Pulmonary artery endothelial cell (primary cell): ENCODE measurements around the gene RRP9. TPM values are rescaled to one million over a fixed set of nuclear protein-coding genes. Genes with fewer than 3 reads are reported as not detected.
"Not testable (repeated sequence)": the region's sequence is repeated elsewhere in the genome, so short reads cannot be mapped to it uniquely, and the experiment has no call there.

Experiments
- DNase-seq: peaks from one replicate; pipeline ENCODE4 v3.0.0-alpha.2; 2011; ENCODE audit warnings: low read depth, low spot score
- total RNA-seq: library from RNA; depleted of rRNA; stranded (reverse); fragments of >200 nt; gene quantifications from 2 replicates; pipeline ENCODE4 v1.2.3, GENCODE V29; 2014

The RRP9 gene
- total RNA-seq, 1 donor from 2014 or later, result 33.2 TPM

- DNase-seq, result no peak
These were observed 25.3 kb downstream of the RRP9 start for GRCh38 chr3:51916418-51916817.

DNA sequence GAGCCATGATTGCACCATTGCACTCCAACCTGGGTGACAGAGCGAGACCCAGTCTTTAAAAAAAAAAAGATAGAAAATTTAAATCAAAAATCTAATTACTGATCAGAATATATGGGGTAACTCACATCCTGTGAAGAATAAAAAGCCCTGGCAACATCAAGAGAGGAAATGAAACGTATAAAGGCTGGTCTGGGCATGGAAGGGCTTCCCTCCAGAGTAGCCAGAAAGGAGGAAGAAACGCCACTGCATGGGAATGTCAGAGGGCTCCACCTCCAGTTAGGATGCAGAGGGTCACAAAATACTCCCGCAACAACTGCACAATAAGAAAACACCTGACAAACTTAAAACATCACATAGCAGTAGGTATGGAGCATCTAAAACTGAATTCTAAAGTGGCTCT lies 33.7 kb downstream of the RRP9 start:
- DNase-seq, result no peak

- no peak for DNase-seq
These were observed 37.5 kb downstream of the RRP9 start for GRCh38 chr3:51904034-51904823.

GRCh38 chr3:51902361-51902760 lies 39.3 kb downstream of the RRP9 start:
- DNase-seq, result not testable (repeated sequence)

GRCh38 chr3:51900043-51900442 lies 41.7 kb downstream of the RRP9 start:
- DNase-seq, result not testable (repeated sequence)

GRCh38 chr3:51897391-51897790 lies 44.3 kb downstream of the RRP9 start:
- no peak for DNase-seq

- DNase-seq, result no peak
These were observed 44.9 kb downstream of the RRP9 start for GRCh38 chr3:51896607-51897305.

DNA sequence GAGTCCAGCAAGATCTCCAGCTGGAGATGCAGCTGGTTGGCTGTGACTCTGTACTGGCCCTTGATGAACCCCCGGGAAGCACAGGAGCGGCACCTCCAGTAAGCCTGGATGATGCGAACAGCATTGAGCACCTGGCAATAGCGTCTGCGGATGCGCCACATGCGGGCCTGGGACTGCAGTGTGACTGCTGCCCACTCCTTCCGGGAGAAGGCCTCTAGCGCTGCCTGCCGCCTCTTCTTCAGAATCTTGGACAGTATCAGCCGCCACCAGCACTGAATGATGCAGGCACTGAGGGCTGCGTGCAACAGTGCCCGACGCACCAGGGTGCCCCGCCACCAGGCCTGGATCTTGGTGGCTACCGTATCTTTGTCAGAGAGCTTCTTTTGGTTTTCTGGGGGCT lies 46.8 kb downstream of the RRP9 start:
- no peak for DNase-seq

DNA sequence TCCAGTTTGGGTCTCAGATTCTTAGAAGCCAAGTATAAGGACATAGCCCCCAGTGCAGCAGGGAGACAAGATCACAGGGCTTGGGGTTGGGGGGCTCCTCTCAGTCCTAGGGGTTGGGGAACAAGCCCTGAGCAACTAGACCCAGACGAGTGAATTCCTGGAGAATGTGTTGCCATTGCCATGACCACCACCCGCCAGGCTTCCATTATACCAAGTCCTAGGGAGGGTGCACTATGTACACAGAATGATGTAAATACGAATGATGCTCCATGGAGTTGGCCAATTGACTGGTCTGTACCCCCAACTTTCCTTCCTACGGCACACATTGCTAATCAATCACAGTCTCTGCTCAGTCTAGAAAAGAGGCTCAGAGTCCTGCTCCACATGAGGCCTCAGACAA lies 47.3 kb downstream of the RRP9 start:
- DNase-seq, result no peak

DNA sequence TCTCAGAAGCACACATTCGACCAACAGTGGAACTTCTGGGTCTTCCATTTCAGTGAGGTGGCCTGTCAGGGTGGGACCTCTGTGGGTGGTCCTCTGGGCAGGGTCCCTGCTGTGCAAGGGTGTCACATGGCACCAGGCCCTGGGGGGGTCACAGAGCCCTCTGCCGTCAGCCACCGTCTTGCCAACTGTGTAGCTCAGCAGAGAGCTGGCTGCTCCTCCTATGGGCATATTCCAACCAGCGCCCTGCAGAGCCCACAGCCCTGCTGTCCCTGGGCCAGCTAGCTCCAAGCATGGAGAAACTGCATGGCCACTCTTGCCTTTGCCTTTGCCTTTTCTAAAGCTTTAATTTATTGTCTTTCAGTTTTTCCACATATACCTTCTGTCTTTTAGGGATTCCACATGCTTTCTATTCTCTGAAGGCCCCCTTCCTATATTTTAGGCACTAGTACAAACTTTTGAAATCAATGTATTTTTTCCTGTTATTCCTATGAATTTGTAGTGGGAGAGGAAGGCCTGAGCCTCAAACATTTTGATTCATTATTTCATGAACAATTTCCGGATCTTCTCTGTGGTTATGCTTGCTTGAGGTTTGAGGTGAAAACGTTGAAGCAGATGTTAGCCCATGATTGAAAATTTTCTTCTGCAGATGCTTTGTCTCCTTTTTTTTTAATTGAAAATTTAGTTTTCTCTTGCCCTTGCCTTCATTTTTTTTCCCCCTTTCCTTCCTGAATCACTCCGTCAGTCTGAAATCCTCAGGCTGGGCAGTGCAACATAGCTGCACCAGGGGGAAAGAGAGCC lies 50.3 kb downstream of the RRP9 start:
- no peak for DNase-seq

- DNase-seq, result no peak
These were observed 53.1 kb downstream of the RRP9 start for GRCh38 chr3:51888463-51889105.

DNA sequence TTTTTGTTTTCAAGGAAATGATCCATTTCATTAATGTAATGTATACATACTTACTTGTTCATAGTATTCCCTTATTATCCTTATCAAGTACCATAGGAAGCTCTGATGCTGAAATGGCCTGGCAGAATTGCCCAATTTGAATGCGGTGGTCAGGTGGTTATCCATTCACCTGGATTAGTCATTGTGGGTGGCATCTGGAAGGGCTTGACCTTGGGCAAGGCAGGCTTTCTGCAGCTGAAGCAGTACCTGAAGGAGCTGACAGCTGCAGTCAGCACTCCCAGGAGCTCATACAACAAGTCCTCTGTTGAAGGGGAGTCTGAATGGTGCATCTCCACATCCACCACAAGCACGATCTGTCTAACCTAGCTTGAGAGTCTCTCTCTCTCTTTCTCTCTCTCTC lies 54.1 kb downstream of the RRP9 start:
- no peak for DNase-seq

GRCh38 chr3:51886447-51886846 lies 55.3 kb downstream of the RRP9 start:
- no peak for DNase-seq

Other genes starting within 250 kb of the RRP9 start
- 0.18 TPM in 1 of 2 replicates, not detected in the other for gene GRM2, start 234.8 kb downstream of the RRP9 start, total RNA-seq
- gene IQCF6, start 162.7 kb downstream of the RRP9 start, total RNA-seq, result not detected in 2 replicates
- gene IQCF2, start 80.3 kb downstream of the RRP9 start, total RNA-seq, result not detected in 2 replicates
- not detected in 2 replicates for gene IQCF5, start 66.3 kb downstream of the RRP9 start, total RNA-seq
- 0.13 TPM in 1 of 2 replicates, not detected in the other for gene IQCF1, start 38.6 kb downstream of the RRP9 start, total RNA-seq
- gene PARP3, start 459 bp upstream of the RRP9 start, total RNA-seq, result 10.1 and 11.7 TPM in 2 replicates
- gene GPR62, start 13.5 kb upstream of the RRP9 start, total RNA-seq, result 0.07 TPM in 2 replicates
- gene PCBP4, start 25.6 kb upstream of the RRP9 start, total RNA-seq, result 31.1 and 32.2 TPM in 2 replicates
- 12.1 and 17.8 TPM in 2 replicates for gene ABHD14B, start 32.1 kb upstream of the RRP9 start, total RNA-seq
- 5.0 and 6.7 TPM in 2 replicates for gene ABHD14A, start 33.2 kb upstream of the RRP9 start, total RNA-seq
- gene ACY1, start 41.6 kb upstream of the RRP9 start, total RNA-seq, result 14.6 and 23.7 TPM in 2 replicates
- gene RPL29, start 54.0 kb upstream of the RRP9 start, total RNA-seq, result 990 and 1,401 TPM in 2 replicates
- 10.7 and 14.4 TPM in 2 replicates for gene DUSP7, start 114.7 kb upstream of the RRP9 start, total RNA-seq
- gene POC1A, start 212.5 kb upstream of the RRP9 start, total RNA-seq, result 14.9 and 21.2 TPM in 2 replicates